Thyroid gland (tissue), 4 donors: ENCODE results near the gene ZNF473. TPM values are rescaled to one million over a fixed set of nuclear protein-coding genes. Genes with fewer than 3 reads are reported as not detected.

Experiments
- DNase-seq, 2 donors: peaks; one replicate each; pipeline ENCODE4 v3.0.0-alpha.2; 2019
- H3K27ac ChIP-seq, 3 donors: fragments of 200-600 bp; sonication (generic); 1 replicate in 2 of 3; 2 replicates in 1 of 3; pipeline ENCODE4 v1.5.1; 2016 to 2019; ENCODE audit warnings: mild to moderate bottlenecking in 1 of 3, moderate library complexity in 1 of 3
- H3K27me3 ChIP-seq: fragments of 200-600 bp; sonication (generic); one replicate; pipeline ENCODE4 v1.5.1; 2019
- H3K36me3 ChIP-seq, 2 donors: fragments of 200-600 bp; sonication (generic); one replicate each; pipeline ENCODE4 v1.5.1; 2016 to 2019
- H3K4me1 ChIP-seq, 2 donors: fragments of 200-600 bp; sonication (generic); one replicate each; pipeline ENCODE4 v1.5.1; 2017 to 2019
- H3K4me3 ChIP-seq, 3 donors: fragments of 200-600 bp; sonication (generic); replicated peaks in 1 of 3; 1 replicate in 2 of 3; 2 replicates in 1 of 3; pipeline ENCODE4 v1.5.1; 2016; ENCODE audit warnings: mild to moderate bottlenecking in 1 of 3
- H3K9me3 ChIP-seq: fragments of 200-600 bp; sonication (generic); one replicate; pipeline ENCODE4 v1.5.1; 2017
- POLR2A ChIP-seq, 2 donors: fragments of 450-650 bp; IDR thresholded peaks; one replicate each; pipeline ENCODE4 v1.6.1; 2017; ENCODE audit warnings: antibody characterized with exemption in 2 of 2, mild to moderate bottlenecking in 2 of 2, moderate library complexity in 1 of 2
- WGBS, 2 donors: methylation state at CpG; one replicate each; pipeline ENCODE4 v1.1.5; 2017; 5-methylcytosine and 5-hydroxymethylcytosine counted together
- intact Hi-C: fragments of 100-400 bp; cut with DNase I; formaldehyde crosslinking; loops from one replicate; pipeline ENCODE4 v1.15.1; 2023
- total RNA-seq, 4 donors: library from RNA; depleted of rRNA; stranded (reverse); fragments of >200 nt; gene quantifications; one replicate each; pipeline ENCODE4 v1.2.3, GENCODE V29; 2016
- TF ChIP-seq, protein P1 (sequence below), 6 experiments: fragments of 200-600 bp in 3 of 6; fragments of 450-650 bp in 3 of 6; sonication (generic) in 3 of 6; IDR thresholded peaks; one replicate each; pipeline ENCODE4 v1.5.1; 2016 to 2019; ENCODE audit warnings: antibody characterized with exemption in 6 of 6, mild to moderate bottlenecking in 2 of 6, inconsistent platforms in 1 of 6, moderate library complexity in 1 of 6

ZNF473 gene
- total RNA-seq, 4 donors from 2014 or later, result 7.7 to 15.5 (median 10.5) TPM

DNA sequence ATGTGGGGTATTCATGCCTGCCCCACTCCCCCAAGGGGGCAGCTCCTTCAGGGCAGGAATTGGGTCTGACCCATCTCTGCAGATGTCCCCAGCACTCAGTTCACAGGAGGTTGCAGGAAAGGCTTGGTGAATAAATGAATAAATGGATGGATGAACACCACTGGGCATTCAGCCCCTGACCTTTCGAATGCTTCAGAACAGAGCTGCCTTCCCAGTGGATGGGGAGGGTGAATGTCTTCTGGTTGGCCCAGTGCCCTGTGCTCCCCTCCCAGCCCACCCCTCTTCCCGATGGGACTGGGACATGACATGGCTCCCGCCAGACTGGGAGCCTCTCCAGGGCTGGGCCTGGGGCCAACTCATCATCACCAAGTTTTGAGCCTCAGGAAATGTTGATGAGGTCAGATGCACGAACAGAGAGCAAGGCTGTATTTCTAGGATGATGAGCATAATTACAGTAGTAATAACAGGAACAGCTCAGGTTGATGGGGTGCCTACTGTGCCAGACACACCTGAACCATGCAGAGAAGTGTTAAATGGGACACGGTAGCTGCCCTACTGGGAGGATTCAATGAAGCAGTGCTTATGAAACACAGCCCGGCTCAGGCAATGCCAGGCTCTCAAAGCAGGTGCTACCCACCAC is 26.3 kb upstream of the ZNF473 start:
- no peak for DNase-seq
- Histone ChIP-seq H3K9me3 (no peaks in the 10 kb centered on the region), H3K4me1 (peaks cover 0 to 4% of the 10 kb centered on the region in 2 donors), H3K27me3 (no peaks in the 10 kb centered on the region), H3K27ac (no peak overlapping the region), H3K36me3 (peaks cover 34 to 66% of the 10 kb centered on the region in 2 donors), H3K4me3 (no peak overlapping the region)
- no peak for TF ChIP-seq POLR2A (IDR thresholded peaks at IDR 0.05)
- TF ChIP-seq, protein P1, sequence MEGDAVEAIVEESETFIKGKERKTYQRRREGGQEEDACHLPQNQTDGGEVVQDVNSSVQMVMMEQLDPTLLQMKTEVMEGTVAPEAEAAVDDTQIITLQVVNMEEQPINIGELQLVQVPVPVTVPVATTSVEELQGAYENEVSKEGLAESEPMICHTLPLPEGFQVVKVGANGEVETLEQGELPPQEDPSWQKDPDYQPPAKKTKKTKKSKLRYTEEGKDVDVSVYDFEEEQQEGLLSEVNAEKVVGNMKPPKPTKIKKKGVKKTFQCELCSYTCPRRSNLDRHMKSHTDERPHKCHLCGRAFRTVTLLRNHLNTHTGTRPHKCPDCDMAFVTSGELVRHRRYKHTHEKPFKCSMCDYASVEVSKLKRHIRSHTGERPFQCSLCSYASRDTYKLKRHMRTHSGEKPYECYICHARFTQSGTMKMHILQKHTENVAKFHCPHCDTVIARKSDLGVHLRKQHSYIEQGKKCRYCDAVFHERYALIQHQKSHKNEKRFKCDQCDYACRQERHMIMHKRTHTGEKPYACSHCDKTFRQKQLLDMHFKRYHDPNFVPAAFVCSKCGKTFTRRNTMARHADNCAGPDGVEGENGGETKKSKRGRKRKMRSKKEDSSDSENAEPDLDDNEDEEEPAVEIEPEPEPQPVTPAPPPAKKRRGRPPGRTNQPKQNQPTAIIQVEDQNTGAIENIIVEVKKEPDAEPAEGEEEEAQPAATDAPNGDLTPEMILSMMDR (IDR thresholded peaks at IDR 0.05), result no peak
- intact Hi-C loops, result no loop called here
- 78 to 86% methylated on average over 3 of the region's 6 CpGs for WGBS, 2 donors

DNA sequence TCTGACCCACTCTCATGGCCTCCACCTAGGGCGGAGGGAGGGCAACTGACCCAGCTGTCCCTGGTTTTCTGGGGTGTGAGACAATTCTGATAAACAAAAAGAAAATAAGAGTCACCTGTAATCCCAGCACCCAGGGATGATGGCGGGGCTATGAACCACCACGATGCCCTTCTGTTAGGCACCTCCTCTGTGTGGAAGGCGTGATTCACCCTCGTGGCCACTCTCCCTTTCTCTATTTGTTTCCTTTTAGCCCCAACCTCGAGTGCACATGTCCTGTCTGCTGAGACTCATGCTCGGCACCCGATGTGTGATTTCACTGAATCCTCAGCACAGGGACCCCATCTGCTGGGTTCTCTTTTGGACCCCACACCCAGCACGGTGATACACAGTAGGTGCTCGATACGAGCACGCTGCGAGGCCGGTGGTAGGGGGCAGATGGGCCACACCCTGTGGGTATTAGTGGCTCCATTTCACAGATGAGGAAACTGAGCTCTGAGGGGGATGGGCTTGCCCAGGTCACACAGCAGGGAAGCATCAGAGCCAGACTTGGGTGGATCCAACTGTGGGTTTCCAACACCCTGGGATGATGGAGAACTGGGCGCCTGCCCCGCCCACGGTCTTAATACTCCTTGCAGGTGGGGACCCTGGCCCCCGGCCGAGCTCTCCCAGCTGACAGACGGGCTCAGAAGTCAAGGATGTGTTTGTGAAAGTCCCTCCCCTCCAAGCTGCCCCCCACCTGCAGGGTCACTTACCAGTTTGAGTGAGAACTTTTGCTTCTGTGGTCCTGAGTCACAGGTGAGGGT is 25.6 kb upstream of the ZNF473 start:
- H3K9me3 ChIP-seq, result no peaks in the 10 kb centered on the region
- DNase-seq, result no peak
- intact Hi-C loops, result no loop called here
- peaks cover 0 to 8% of the 10 kb centered on the region in 2 donors for H3K4me1 ChIP-seq
- H3K36me3 ChIP-seq, result peaks cover 26 to 63% of the 10 kb centered on the region in 2 donors
- TF ChIP-seq, protein P1 (IDR thresholded peaks at IDR 0.05), result no peak
- no peak for TF ChIP-seq POLR2A (IDR thresholded peaks at IDR 0.05)
- 93% methylated on average over 14 to 19 of the region's 20 CpGs for WGBS, 2 donors
- H3K27me3 ChIP-seq, result no peaks in the 10 kb centered on the region
- H3K27ac ChIP-seq, result no peak overlapping the region
- no peak overlapping the region for H3K4me3 ChIP-seq

GRCh38 chr19:50000841-50001557 is 24.8 kb upstream of the ZNF473 start:
- DNase-seq, result no peak
- no peak overlapping the region for H3K27ac ChIP-seq
- WGBS, 2 donors, result 88 to 91% methylated on average over 10 to 16 of the region's 16 CpGs
- H3K27me3 ChIP-seq, result no peaks in the 10 kb centered on the region
- H3K4me1 ChIP-seq, result peaks cover 0 to 8% of the 10 kb centered on the region in 2 donors
- H3K4me3 ChIP-seq, result no peak overlapping the region
- H3K36me3 ChIP-seq, result peaks cover 23 to 69% of the 10 kb centered on the region in 2 donors
- intact Hi-C loops, result no loop called here
- no peak for TF ChIP-seq POLR2A (IDR thresholded peaks at IDR 0.05)
- TF ChIP-seq, protein P1 (IDR thresholded peaks at IDR 0.05), result no peak
- no peaks in the 10 kb centered on the region for H3K9me3 ChIP-seq

GRCh38 chr19:50001775-50002174 is 24.0 kb upstream of the ZNF473 start:
- no peak for TF ChIP-seq POLR2A (IDR thresholded peaks at IDR 0.05)
- TF ChIP-seq, protein P1 (IDR thresholded peaks at IDR 0.05), result no peak
- Histone ChIP-seq H3K27me3 (no peaks in the 10 kb centered on the region), H3K4me1 (peaks cover 0 to 8% of the 10 kb centered on the region in 2 donors), H3K4me3 (no peak overlapping the region), H3K9me3 (no peaks in the 10 kb centered on the region), H3K27ac (no peak overlapping the region), H3K36me3 (peaks cover 27 to 65% of the 10 kb centered on the region in 2 donors)
- intact Hi-C loops, result no loop called here
- 71 to 93% methylated on average over 4 to 8 of the region's 8 CpGs for WGBS, 2 donors
- no peak for DNase-seq
